Superior temporal gyrus (tissue), 1 donor: ENCODE results near the gene MCHR2.

ENCODE experiments used
- DNase-seq: peaks from one replicate; pipeline ENCODE4 v3.0.0-alpha.2; 2016; ENCODE audit errors: extremely low spot score

MCHR2 gene

GRCh38 chr6:99905209-99906106, 88.6 kb downstream of the MCHR2 start:
- DNase-seq: peak; percentile 65

- peak; percentile 56 for DNase-seq
Observed at GRCh38 chr6:99901596-99902384, 92.2 kb downstream of the MCHR2 start.

- no peak for DNase-seq
Observed at GRCh38 chr6:99894815-99895214, 99.2 kb downstream of the MCHR2 start.

- no peak for DNase-seq
Observed at GRCh38 chr6:99887066-99887465, 107.0 kb downstream of the MCHR2 start.

GRCh38 chr6:99885051-99885450, 109.0 kb downstream of the MCHR2 start:
- no peak for DNase-seq

- no peak for DNase-seq
Observed at GRCh38 chr6:99882128-99882702, 111.8 kb downstream of the MCHR2 start.

- DNase-seq: no peak
Observed at GRCh38 chr6:99879431-99879830, 114.6 kb downstream of the MCHR2 start.

GRCh38 chr6:99875068-99875467, 119.0 kb downstream of the MCHR2 start:
- no peak for DNase-seq

GRCh38 chr6:99873084-99873483, 120.9 kb downstream of the MCHR2 start:
- peak; percentile 60 for DNase-seq

GRCh38 chr6:99871641-99872040, 122.4 kb downstream of the MCHR2 start:
- DNase-seq: no peak
